ENCODE data around the gene ARL10.

DNA sequence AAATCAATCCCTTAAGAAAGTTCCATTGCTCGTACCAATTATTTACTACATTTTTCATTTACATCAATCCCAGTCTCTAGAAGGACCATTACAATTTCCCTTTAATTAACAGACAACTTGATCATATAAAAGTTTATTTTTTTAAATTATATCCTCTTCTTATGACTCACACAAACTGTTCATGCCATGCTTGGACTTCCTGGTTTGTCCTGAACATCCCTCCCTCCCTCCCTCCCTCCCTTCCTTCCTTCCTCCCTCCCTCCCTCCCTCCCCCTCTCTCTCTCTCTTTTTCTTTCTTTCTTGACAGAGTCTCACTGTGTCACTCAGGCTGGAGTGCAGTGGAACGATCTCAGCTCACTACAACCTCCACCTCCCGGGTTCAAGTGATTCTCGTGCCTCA is 62.7 kb downstream of the ARL10 start:
- TF ChIP-seq, protein P1, sequence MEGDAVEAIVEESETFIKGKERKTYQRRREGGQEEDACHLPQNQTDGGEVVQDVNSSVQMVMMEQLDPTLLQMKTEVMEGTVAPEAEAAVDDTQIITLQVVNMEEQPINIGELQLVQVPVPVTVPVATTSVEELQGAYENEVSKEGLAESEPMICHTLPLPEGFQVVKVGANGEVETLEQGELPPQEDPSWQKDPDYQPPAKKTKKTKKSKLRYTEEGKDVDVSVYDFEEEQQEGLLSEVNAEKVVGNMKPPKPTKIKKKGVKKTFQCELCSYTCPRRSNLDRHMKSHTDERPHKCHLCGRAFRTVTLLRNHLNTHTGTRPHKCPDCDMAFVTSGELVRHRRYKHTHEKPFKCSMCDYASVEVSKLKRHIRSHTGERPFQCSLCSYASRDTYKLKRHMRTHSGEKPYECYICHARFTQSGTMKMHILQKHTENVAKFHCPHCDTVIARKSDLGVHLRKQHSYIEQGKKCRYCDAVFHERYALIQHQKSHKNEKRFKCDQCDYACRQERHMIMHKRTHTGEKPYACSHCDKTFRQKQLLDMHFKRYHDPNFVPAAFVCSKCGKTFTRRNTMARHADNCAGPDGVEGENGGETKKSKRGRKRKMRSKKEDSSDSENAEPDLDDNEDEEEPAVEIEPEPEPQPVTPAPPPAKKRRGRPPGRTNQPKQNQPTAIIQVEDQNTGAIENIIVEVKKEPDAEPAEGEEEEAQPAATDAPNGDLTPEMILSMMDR (IDR thresholded peaks at IDR 0.05 in 2 of 3, conservative IDR thresholded peaks at IDR 0.05 in 1 of 3; ENCODE audit: borderline replicate concordance in 1 of 3, insufficient read depth in 1 of 3, low read depth in 2 of 3, low read length in 2 of 3): no peak
- TF ChIP-seq EZH2phosphoT487 (IDR thresholded peaks at IDR 0.05; ENCODE audit: borderline replicate concordance): no peak
- no peak for TF ChIP-seq POLR2A (IDR thresholded peaks at IDR 0.05; ENCODE audit: borderline replicate concordance, extremely low read depth, insufficient read depth, insufficient read length)
- TF ChIP-seq SIN3A (IDR thresholded peaks at IDR 0.05; ENCODE audit: low read depth): no peak
- TF ChIP-seq CEBPB (IDR thresholded peaks at IDR 0.05; ENCODE audit: low read depth): no peak
- no peak for TF ChIP-seq EZH2 (IDR thresholded peaks at IDR 0.05)
- TF ChIP-seq POLR2AphosphoS5 (IDR thresholded peaks at IDR 0.05; ENCODE audit: low read depth, low read length): no peak
